Measurements from ENCODE around the gene MCRIP2.

DNA sequence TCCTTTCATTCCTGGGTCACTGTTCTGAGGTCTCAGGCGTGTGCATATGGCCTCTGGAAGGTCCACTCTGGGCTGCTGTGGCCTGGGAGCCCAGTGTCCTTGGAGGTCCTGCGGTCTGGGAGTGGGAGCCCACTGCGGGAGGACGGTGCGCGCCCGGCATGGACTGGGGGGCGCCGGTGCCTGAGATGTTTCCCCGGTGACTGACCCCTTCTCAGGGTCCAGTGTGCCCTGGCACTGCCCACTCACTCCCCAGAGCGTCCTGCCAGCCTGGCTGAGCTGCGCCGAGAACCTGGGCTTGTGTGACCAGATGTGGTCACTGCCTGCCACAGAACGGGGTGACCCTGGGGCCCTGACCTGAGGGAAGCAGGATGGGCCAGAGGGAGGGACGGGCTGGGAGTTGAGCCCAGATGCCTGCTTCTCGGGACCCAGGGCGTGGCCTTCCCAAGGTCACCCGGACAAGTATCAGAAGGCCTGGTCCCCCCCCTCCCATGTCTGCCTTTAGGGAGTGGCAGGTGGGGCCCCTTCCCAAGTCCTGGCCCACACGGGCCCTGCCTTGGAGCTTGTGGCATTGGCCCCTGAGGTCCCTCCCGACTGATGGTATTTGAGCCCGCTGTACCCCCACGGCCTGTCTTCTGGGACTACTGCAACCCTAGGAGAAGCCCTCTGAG, 32.7 kb downstream of the MCRIP2 start:
- TF ChIP-seq CTCF (IDR thresholded peaks at IDR 0.05): no peak
- TF ChIP-seq POLR2A (IDR thresholded peaks at IDR 0.05): no peak

Measured in testis (tissue), 2 donors.